CD4-positive, alpha-beta T cell treated with Interleukin-6 for 4 hours (primary cell): Measurements from ENCODE around the gene TRIM71.
"Not testable (repeated sequence)": the region's sequence is repeated elsewhere in the genome, so short reads cannot be mapped to it uniquely, and the experiment has no call there.

Experiments used
- DNase-seq: peaks from one replicate; pipeline ENCODE4 v3.0.0-alpha.2; 2020; ENCODE audit warnings: mixed read lengths

The TRIM71 gene

DNA sequence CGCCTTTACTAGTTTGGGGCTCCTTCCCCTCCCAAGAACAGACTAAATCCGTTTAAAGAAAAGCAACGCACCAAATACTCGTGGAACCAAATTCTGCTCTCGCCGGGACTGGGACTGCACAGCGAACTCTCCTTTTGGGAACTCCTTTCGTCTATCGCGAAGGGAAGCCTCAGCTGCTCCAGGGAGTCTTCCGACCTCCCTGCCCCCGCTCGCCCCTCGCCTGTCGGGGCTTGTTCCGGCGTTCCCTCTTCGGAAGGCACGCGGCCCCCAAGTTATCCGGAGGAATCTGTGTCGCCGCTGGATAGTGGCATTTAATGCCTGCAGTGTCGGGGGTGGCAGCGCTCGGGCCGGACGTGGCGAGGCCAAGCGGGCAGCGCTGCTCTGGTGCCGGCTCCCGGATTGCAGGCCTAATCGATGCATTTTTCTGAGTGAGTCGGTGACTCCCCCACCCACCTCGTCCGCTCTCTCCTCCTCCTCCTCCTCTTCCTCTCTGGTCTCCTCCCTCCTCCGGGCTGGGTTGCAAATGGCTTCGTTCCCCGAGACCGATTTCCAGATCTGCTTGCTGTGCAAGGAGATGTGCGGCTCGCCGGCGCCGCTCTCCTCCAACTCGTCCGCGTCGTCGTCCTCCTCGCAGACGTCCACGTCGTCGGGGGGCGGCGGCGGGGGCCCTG is at the start of gene TRIM71:
Gene TRIM71 (plus strand): TSS at position 440 of the 671 bp plus-strand sequence. CDS start 84 bp downstream, at position 524.
- DNase-seq: no peak

- DNase-seq: no peak
These were observed 39.4 kb upstream of the TRIM71 start for GRCh38 chr3:32778389-32778788.

- no peak for DNase-seq
These were observed 37.6 kb upstream of the TRIM71 start for GRCh38 chr3:32780071-32780734.

GRCh38 chr3:32780735-32781210 is 37.0 kb upstream of the TRIM71 start:
- DNase-seq: peak; percentile 2

DNA sequence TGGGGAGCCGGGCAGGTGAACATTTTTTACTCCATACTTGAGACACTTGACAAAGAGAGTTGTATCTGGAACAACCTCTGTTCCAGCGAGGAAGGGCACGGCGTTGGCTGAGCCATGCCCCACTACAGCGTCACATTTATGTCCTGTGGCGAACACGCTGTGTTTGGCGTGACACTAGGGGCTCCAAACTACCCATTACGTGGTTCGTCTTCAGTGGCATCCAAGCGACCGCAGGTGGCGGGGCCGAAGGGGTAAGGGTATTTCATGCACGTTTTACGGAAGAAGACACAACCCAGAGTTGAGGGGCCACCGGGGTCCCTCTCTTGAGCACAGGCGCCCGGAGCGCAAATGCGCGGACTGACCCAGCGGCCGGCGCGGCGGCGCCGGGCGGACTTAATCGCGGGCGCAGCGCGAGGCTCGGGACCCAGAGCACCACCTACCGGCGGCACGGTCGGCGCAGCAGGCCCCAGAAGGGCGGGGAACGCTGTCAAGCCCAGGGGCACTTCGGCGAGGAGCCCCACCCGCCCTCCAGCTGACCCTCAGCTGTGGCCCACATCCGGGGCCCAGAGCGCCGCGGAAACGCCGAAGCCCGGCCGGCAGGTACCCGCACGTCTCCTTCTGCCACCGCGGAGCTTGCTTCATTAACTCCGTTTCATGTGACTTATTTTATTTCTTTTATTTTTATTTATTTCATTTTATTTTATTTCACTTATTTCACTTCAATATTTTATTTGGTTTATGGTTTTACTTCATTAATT is 36.4 kb upstream of the TRIM71 start:
- DNase-seq: peak; percentile 64

- not testable (repeated sequence) for DNase-seq
These were observed 35.9 kb upstream of the TRIM71 start for GRCh38 chr3:32781969-32782270.

- DNase-seq: no peak
These were observed 35.4 kb upstream of the TRIM71 start for GRCh38 chr3:32782407-32782806.

DNA sequence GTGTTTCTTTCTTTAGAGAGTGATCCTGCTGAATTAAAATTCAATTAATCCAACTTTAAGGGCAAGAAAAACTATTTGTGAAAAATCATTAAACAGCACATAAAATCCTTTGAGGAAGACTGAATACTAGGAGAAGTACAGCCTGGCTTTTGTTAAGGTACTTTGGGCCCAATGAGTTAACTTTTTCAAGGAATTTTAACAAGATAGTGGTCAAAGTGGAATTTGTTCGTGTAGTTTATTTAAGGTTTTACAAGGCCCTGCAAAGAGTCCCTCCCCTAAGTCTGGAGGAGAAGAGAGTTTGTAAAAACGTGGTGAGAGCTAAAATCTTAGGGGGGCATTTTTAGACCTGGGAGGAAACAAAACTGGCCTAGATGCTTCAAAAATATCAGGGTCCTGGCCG is 26.0 kb upstream of the TRIM71 start:
- no peak for DNase-seq

DNA sequence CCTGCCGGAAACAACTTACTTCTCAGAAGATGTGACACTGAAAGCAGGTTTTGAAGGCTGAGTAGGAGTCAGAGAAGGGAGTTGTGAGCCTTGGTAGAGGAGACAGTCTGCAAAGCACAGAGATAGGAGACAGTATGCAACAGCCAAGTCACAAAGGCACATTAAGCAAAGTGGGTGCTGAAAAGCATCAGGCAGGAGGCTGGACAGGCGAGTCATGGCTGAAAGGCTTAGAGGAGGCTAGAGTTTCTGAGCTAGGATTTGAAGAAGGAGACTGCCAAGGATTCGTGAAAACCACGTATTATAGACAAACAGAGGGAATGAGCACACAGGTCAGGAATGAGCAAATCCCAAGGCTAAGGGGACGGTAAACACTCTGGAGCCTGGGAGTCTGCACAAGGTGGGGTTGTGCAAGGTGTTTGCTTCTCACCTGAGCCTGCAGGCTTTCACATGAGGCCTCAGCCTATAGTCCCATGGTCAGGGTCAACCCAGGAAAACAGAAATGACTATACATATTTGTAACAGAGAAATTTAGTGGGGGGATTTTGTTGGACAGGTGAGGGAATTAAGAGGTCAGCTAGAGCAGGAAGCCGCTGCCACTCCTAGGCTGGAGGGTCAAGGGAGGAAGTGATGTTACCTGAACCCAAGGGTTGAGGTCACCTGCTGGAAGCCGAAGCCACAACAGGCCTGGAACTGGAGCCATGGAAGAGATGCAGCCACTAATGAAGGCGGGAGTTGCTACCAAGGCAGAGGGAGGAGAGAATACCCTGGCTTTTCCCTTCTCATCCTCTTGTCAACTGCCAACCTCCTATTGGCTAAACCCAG is 23.1 kb upstream of the TRIM71 start:
- no peak for DNase-seq

GRCh38 chr3:32796384-32796950 is 21.3 kb upstream of the TRIM71 start:
- DNase-seq: not testable (repeated sequence)

DNA sequence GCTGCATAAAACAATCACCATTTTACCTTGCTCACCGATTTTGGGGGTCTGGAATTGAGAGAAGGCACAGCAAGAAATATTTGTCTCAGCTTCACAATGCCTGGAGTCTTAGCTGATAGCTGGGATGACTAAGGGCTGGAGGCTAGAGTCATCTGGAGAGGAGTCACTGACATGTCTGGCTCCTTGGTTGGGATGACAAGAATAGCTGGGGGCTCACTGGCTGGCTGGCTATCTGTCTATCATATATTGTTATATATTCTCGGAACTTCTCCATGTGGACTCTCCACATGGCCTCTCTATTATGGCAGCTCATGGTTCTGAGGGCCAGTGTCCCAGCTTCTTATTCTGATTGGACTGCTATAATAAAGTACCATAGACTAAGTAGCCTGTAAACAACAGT is 20.0 kb upstream of the TRIM71 start:
- no peak for DNase-seq

DNA sequence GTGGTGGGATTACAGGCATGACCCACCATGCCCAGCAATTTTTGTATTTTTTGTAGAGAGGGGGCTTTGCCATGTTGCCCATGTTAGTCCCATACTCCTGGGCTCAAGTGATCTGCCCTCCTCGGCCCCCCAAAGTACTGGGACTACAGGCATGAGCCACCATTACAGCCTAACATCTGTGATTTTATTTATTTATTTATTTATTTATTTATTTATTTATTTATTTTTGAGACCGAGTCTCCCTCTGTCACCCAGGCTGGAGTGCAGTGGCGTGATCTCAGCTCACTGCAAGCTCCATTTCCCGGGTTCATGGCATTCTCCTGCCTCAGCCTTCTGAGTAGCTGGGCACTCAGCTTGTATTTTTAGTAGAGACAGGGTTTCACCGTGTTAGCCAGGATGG is 16.4 kb upstream of the TRIM71 start:
- DNase-seq: not testable (repeated sequence)

- no peak for DNase-seq
These were observed 4.6 kb upstream of the TRIM71 start for GRCh38 chr3:32813180-32813579.

GRCh38 chr3:32814361-32814760 is 3.4 kb upstream of the TRIM71 start:
- DNase-seq: no peak

- DNase-seq: no peak
These were observed 1.9 kb upstream of the TRIM71 start for GRCh38 chr3:32815841-32816438.

GRCh38 chr3:32816439-32817256 is 1.1 kb upstream of the TRIM71 start:
- DNase-seq: no peak

- no peak for DNase-seq
These were observed 590 bp upstream of the TRIM71 start for GRCh38 chr3:32817257-32817557.

DNA sequence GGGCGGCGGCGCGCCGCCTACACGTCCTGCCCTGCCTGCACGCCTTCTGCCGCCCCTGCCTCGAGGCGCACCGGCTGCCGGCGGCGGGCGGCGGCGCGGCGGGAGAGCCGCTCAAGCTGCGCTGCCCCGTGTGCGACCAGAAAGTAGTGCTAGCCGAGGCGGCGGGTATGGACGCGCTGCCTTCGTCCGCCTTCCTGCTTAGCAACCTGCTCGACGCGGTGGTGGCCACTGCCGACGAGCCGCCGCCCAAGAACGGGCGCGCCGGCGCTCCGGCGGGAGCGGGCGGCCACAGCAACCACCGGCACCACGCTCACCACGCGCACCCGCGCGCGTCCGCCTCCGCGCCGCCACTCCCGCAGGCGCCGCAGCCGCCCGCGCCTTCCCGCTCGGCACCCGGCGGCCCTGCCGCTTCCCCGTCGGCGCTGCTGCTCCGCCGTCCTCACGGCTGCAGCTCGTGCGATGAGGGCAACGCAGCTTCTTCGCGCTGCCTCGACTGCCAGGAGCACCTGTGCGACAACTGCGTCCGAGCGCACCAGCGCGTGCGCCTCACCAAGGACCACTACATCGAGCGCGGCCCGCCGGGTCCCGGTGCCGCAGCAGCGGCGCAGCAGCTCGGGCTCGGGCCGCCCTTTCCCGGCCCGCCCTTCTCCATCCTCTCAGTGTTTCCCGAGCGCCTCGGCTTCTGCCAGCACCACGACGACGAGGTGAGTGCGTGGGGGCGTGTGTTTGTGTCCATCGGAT is 602 bp downstream of the TRIM71 start:
- DNase-seq: no peak

- no peak for DNase-seq
These were observed 1.2 kb downstream of the TRIM71 start for GRCh38 chr3:32818970-32819511.

GRCh38 chr3:32819551-32820348 is 2.0 kb downstream of the TRIM71 start:
- DNase-seq: no peak
